NCI-H82 (cell line): Measurements from ENCODE around the gene PTPRM.

Experiments
- DNase-seq: peaks from one replicate; lab custom pipeline; 2025; lab: John Stamatoyannopoulos, UW

PTPRM gene

GRCh38 chr18:7566567-7567473, at the start of gene PTPRM:
Gene PTPRM (plus strand): TSS chr18:7567316. CDS start chr18:7567819, 503 bp downstream.
- peak; percentile 78 for DNase-seq

DNA sequence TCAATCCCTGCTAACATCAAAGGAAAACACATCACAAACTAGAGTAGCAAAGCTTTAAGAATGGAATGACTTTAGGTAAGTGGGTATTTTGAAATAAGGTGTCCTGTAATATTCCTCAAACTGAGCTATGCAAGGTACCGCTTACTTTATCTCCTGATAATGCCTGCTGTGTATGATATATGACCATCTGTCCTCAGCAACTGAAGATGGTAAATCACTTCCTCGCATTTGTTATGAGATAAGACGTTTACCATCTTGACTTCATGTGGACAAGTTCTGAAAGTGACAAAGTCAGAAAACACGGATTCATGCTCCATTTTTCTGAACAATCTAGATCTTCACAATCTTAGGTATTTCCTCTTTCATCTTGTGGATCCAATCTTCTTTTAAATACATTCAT, 49.3 kb upstream of the PTPRM start:
- DNase-seq = no peak

DNA sequence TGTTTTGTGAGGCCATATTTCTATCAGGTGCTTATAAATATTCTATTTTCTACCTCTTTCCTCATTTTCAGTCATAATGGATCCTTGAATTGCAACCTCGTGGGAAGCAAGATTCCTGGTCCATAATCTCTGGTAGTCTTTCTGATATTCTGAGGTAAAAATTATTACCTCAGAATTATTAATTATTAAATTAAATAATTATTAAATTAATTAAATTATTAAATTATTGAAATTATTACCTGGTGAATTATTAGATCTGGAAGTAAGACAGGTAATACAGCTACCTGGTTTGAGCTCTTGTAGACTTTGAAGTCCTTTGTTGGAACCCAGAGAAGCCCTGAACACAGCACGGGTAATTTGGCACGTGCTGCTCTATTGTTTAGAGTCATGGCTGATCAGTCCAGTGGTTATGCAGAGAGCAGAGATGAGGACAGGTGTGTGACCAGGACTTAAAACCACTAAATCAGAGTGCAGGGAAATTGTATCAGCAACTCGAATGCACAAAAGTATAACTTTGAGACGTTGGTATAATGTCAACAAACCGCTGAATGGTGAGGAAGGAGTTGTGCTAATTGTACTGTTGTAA, 46.8 kb upstream of the PTPRM start:
- no peak for DNase-seq

- DNase-seq = peak; percentile 11
Observed at GRCh38 chr18:7521226-7521856, 45.8 kb upstream of the PTPRM start.

- DNase-seq = no peak
Observed at GRCh38 chr18:7523772-7524171, 43.3 kb upstream of the PTPRM start.

DNA sequence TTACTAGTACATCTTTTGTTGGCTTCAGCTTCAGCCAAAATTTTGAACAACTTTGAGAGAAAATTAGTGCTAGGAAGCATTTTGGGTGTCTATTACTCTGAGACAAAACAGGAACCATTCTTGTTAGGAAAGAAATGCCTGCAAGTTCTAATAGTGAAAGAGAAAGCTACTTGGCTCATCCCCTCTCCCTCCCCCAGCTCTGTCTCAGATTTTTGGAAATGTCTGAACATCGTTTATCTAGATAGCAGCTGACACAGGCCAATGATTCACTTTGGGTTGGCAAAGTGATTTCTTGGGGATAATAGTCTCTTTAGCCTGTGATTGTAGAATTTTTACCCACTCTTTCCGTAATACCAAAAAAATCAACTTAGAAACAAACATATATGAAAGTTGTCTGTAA, 42.3 kb upstream of the PTPRM start:
- no peak for DNase-seq

GRCh38 chr18:7532942-7533341, 34.2 kb upstream of the PTPRM start:
- no peak for DNase-seq

- DNase-seq = no peak
Observed at GRCh38 chr18:7535436-7536205, 31.5 kb upstream of the PTPRM start.

- DNase-seq = no peak
Observed at GRCh38 chr18:7537145-7537544, 30.0 kb upstream of the PTPRM start.

DNA sequence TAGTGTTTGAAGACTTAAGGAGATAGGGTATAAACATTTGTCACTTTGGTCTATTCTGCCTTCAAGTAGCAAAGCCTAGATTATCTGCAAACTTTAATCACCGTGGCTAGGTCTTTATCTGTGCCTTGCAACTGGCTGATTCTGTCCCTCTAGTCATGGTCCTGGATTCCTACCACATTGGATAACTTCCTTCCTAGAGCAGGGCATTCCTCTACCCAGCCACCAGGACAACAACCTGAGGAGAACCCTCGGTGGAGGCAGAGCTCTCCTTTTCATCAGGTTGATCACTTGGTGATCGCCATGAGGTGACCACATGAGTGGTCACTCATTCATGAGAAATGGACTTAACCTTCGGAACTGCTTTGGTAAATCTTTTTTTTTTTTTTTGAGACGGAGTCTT, 25.3 kb upstream of the PTPRM start:
- no peak for DNase-seq

GRCh38 chr18:7544686-7545085, 22.4 kb upstream of the PTPRM start:
- no peak for DNase-seq

GRCh38 chr18:7545734-7546133, 21.4 kb upstream of the PTPRM start:
- DNase-seq = peak; percentile 30

DNA sequence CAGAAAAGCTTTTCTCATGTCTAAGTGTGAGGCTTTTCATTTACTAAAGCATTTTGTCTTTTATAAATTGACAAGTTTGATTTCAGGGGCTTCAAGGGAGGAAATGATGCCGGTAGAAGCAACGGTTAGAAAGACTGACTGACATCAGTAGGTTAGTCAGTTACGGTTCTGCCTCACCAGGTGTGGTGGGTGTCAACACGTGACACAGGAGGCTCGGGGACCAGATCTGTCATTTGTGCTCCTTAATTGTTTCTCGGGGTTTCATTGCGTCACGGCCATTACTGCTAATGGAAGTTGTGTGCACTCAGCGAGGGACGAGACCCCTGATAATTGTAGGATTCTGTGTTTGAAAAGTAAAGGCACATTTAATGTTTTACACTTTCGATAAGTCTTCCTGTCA, 18.9 kb upstream of the PTPRM start:
- DNase-seq = no peak

DNA sequence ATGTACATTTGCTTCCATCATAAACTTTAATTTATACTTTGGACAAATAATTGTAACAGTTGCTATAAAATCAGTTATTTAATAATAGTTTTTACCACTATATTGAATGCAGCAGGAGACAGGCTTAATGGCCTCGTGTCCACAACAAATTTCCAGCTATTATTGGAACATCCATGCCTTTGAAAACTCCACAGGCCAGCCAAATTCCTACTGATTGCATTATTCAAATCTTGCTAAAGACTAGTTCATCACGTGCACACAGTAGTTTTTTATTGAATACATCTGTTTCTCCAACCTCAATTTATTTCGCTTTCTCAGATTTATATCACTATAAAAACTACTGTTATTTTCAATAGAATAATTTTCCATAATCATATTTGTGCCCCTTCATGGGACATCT, 18.4 kb upstream of the PTPRM start:
- no peak for DNase-seq

DNA sequence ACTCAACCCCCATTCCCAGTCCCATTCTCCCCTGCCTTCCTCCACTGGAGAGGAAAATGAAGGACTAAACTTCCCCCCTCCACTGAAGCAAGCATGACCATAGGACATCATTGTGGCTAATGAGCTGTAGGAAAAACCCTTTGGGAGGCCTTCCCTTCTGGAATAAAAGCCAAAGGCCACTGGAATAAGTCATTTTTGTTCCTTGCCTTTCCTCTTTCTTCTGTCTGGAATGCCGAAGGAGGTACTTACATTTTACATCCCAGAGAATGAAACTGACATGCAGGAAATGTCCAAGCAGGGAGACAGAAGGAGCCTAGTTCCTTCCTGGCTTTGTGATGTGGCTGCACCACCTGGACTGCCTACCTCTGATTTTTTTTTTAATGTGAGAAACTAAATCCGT, 9.1 kb upstream of the PTPRM start:
- no peak for DNase-seq

DNA sequence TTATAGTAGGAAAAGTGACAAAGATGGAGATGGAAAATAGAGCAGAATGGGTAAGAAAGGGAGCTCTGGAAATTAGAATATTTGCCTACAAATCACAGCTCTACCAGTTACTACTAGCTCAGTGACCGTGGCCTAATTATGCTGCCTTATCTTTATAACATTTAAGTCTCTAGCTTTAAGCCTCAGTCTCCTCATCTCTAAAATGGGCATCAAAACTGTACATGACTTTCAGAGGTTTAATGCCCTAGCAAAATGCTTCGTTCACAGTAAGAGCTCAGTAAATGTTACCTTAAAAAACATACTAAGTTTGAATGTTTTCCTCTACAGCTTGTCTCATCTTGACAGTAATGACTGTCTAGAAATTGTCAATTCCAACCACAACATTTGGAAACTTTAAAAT, 8.3 kb upstream of the PTPRM start:
- no peak for DNase-seq

DNA sequence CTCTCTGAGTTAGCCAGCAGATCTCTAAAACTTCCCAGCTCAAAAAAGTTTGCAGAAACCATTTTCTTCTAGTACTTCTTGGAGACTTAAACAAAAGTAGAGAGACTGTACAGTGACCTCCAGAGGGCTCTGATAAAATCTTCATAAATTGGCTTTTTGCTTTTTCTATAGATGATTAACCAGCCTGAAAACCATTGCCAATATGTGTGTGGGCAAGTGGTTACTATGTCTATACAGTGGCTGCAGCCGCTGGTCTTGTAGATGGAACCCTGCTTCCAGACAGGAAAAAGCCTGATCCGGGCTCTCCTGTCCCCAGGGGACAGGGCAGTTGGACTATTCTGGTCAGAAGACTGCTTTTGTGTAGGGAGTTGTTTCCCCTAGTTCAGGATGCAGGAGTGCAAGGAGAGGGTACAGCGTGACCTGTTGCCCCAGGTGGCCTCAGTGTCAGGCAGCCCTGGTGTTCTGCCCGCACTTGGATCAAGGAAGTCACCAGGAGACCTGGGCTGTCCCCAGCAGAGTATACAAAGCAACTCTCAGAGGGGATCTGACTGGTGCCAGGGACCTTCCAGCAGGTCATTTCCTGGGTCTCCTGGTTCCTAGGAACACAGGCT, 7.3 kb upstream of the PTPRM start:
- no peak for DNase-seq

DNA sequence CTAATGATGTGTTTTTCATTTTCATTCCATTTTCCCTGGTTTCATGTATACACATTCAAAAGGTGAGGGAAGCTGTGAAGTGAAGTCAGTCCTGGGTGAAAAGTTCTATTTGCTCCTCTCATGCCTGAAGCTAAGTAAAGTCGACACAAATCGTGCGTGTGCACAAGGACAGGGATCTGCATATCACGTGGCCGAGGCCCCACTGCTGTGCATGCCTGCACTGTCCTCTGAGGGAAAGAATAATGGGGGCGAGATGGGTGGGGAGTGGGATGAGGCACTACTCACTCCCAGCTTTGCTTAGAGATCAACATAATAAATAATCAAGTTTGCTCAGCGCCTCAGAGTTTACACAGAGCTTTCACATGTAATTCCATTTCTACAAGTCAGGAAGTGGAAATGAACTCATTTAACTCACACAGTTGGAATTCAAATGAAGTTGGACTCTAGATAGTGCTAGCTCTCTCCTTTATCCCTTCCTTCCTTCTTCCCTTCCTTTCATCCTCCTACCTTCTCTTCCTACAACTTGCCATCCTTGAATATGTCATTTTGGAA, 5.1 kb upstream of the PTPRM start:
- no peak for DNase-seq

GRCh38 chr18:7562491-7562890, 4.6 kb upstream of the PTPRM start:
- DNase-seq = no peak

GRCh38 chr18:7565677-7566076, 1.4 kb upstream of the PTPRM start:
- no peak for DNase-seq

GRCh38 chr18:7566244-7566566, 911 bp upstream of the PTPRM start:
- DNase-seq = peak; percentile 18
